Panc1 (cell line): Measurements from ENCODE around the gene SPATA13. TPM values are rescaled to one million over a fixed set of nuclear protein-coding genes. Genes with fewer than 3 reads are reported as not detected.

ENCODE experiments used
- ATAC-seq: fragments of 200-7000 bp; cut with Tn5 transposase; 2 replicates; pipeline ENCODE4 v1.9.1; 2020; ENCODE audit warnings: mild to moderate bottlenecking, moderate library complexity
- BruUV-seq: library from RNA; stranded (reverse); fragments of 400-500 nt; replicated peaks from 2 replicates; lab custom pipeline; 2021; lab: Mats Ljungman, UMichigan
- CTCF ChIA-PET: fragments of 300-600 bp; sonication (Branson Sonifier 250); formaldehyde crosslinking; loops from one replicate; lab custom pipeline; 2022; ENCODE audit warnings: antibody characterized with exemption; lab: Charles Lee
- POLR2A ChIA-PET: fragments of 300-600 bp; sonication (Branson Sonifier 250); formaldehyde crosslinking; loops from one replicate; lab custom pipeline; 2022; ENCODE audit warnings: antibody characterized with exemption; lab: Charles Lee
- DNase-seq: peaks from one replicate; pipeline ENCODE4 v3.0.0-alpha.2; 2010; ENCODE audit warnings: low read depth, low spot score
- H3K27ac ChIP-seq: 2 replicates; pipeline ENCODE4 v1.5.1; 2011; ENCODE audit warnings: mild to moderate bottlenecking, low read length, inconsistent platforms
- H3K27me3 ChIP-seq: fragments of 200-500 bp; sonication (Bioruptor generic); 2 replicates; pipeline ENCODE4 v1.6.0; 2014; ENCODE audit warnings: low read length, inconsistent platforms; ENCODE audit not compliant: control insufficient read depth, insufficient read depth
- H3K36me3 ChIP-seq: fragments of 200-500 bp; sonication (Bioruptor generic); 2 replicates; pipeline ENCODE4 v1.5.1; 2014; ENCODE audit warnings: inconsistent platforms, mild to moderate bottlenecking, low read length, moderate library complexity; ENCODE audit not compliant: control insufficient read depth, insufficient read depth
- H3K4me1 ChIP-seq: 2 replicates; pipeline ENCODE4 v1.5.1; 2011; ENCODE audit warnings: inconsistent platforms, mild to moderate bottlenecking, low read length, moderate library complexity; ENCODE audit not compliant: control insufficient read depth, insufficient read depth
- H3K4me3 ChIP-seq, 2 experiments: 2 replicates each; pipeline ENCODE4 v1.5.1; 2011 to 2012; ENCODE audit warnings: low read depth in 2 of 2, low read length in 2 of 2, mild to moderate bottlenecking in 2 of 2, inconsistent platforms in 1 of 2, moderate library complexity in 1 of 2
- H3K9me3 ChIP-seq: fragments of 200-500 bp; sonication (Bioruptor generic); 2 replicates; pipeline ENCODE4 v1.5.1; 2014; ENCODE audit warnings: low read depth, mild to moderate bottlenecking, inconsistent platforms, low read length, moderate library complexity; ENCODE audit not compliant: control insufficient read depth, insufficient read depth
- POLR2AphosphoS5 ChIP-seq: IDR thresholded peaks from 2 replicates; pipeline ENCODE4 v1.6.1; 2012; ENCODE audit warnings: mild to moderate bottlenecking, low read depth, low read length, moderate library complexity
- SIN3A ChIP-seq: IDR thresholded peaks from 2 replicates; pipeline ENCODE4 v1.6.1; 2012; ENCODE audit warnings: low read depth, mild to moderate bottlenecking, low read length, moderate library complexity, borderline replicate concordance; ENCODE audit not compliant: insufficient read depth
- TCF7L2 ChIP-seq: IDR thresholded peaks from 2 replicates; pipeline ENCODE4 v1.6.1; 2011; ENCODE audit warnings: mild to moderate bottlenecking, low read depth, low read length, inconsistent platforms
- in situ Hi-C: cut with HindIII; loops from 2 replicates; pipeline ENCODE4 v1.10.0; 2016; ENCODE audit warnings: low sequenced_read_pairs, low pct_unique_long_range_greater_than_20kb
- intact Hi-C: fragments of 100-400 bp; cut with micrococcal nuclease; formaldehyde crosslinking; loops from one replicate; pipeline ENCODE4 v1.10.0; 2022; ENCODE audit not compliant: unreplicated experiment
- total RNA-seq: library from RNA; stranded (reverse); gene quantifications from one replicate; pipeline ENCODE4 v1.2.1, GENCODE V29; 2021; ENCODE audit not compliant: unreplicated experiment
- TF ChIP-seq, protein P1 (sequence below), 2 experiments: IDR thresholded peaks; 2 replicates each; pipeline ENCODE4 v1.6.1; 2011 to 2012; ENCODE audit warnings: low read depth in 2 of 2, control low read depth in 1 of 2, low read length in 1 of 2, mild to moderate bottlenecking in 1 of 2, moderate library complexity in 1 of 2; ENCODE audit not compliant: insufficient read depth in 1 of 2
- TF ChIP-seq, protein P2 (sequence below): fragments of 450-650 bp; IDR thresholded peaks from 2 replicates; pipeline ENCODE4 v1.5.1; 2017; ENCODE audit warnings: mild to moderate bottlenecking

The SPATA13 gene
- total RNA-seq, 1 experiment from 2014 or later = 7.9 TPM

DNA sequence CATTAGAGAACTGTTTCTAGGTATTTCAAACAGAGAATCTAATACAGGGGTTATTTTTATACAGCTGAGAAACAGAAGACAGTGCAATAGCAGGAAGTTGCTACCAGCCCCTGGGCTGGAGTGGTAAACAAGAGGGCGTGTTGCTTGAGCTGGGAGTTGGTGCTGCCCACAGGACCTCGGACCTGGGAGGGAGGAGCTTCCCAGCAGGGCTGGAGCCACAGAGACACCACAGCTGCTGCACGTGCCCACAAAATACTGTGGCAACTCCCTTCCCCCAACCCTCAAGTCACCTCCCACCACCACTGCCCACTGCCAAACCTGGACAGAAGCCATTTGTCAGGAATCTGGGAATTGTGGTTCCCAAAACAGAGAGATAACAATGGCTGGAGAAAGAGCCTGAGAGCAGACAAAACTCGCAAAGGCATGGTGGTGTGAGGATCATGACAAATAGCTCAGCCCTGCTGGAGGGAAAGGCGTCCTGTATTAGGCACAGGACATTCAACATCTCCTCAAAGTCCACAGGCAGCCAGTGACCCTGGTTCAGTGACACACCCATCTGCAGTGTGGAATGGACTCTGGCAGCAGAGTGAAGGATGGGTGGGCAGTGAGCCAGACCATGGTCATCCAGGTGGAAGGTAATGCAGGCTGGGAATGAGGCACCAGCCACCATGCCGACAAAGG lies 57.2 kb downstream of the SPATA13 start:
- no peaks in the 10 kb centered on the region for H3K9me3 ChIP-seq
- ChIA-PET POLR2A (no interaction called here), CTCF (interaction anchor here (0.5 kb wide), 1 partner anchor 349 kb away, joined by 3 read pairs; no protein-coding TSS in a partner anchor)
- H3K36me3 ChIP-seq = no peaks in the 10 kb centered on the region
- intact Hi-C loops = no loop called here
- ATAC-seq = 0 out of 2 replicates have a peak, but pooled peaks have one; percentile 40
- DNase-seq = no peak
- no peak for TF ChIP-seq TCF7L2
- TF ChIP-seq, protein P1, sequence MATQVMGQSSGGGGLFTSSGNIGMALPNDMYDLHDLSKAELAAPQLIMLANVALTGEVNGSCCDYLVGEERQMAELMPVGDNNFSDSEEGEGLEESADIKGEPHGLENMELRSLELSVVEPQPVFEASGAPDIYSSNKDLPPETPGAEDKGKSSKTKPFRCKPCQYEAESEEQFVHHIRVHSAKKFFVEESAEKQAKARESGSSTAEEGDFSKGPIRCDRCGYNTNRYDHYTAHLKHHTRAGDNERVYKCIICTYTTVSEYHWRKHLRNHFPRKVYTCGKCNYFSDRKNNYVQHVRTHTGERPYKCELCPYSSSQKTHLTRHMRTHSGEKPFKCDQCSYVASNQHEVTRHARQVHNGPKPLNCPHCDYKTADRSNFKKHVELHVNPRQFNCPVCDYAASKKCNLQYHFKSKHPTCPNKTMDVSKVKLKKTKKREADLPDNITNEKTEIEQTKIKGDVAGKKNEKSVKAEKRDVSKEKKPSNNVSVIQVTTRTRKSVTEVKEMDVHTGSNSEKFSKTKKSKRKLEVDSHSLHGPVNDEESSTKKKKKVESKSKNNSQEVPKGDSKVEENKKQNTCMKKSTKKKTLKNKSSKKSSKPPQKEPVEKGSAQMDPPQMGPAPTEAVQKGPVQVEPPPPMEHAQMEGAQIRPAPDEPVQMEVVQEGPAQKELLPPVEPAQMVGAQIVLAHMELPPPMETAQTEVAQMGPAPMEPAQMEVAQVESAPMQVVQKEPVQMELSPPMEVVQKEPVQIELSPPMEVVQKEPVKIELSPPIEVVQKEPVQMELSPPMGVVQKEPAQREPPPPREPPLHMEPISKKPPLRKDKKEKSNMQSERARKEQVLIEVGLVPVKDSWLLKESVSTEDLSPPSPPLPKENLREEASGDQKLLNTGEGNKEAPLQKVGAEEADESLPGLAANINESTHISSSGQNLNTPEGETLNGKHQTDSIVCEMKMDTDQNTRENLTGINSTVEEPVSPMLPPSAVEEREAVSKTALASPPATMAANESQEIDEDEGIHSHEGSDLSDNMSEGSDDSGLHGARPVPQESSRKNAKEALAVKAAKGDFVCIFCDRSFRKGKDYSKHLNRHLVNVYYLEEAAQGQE (IDR thresholded peaks at IDR 0.05; ENCODE audit: insufficient read depth in 1 of 2, low read depth in 2 of 2, low read length in 1 of 2) = no peak
- TF ChIP-seq, protein P2, sequence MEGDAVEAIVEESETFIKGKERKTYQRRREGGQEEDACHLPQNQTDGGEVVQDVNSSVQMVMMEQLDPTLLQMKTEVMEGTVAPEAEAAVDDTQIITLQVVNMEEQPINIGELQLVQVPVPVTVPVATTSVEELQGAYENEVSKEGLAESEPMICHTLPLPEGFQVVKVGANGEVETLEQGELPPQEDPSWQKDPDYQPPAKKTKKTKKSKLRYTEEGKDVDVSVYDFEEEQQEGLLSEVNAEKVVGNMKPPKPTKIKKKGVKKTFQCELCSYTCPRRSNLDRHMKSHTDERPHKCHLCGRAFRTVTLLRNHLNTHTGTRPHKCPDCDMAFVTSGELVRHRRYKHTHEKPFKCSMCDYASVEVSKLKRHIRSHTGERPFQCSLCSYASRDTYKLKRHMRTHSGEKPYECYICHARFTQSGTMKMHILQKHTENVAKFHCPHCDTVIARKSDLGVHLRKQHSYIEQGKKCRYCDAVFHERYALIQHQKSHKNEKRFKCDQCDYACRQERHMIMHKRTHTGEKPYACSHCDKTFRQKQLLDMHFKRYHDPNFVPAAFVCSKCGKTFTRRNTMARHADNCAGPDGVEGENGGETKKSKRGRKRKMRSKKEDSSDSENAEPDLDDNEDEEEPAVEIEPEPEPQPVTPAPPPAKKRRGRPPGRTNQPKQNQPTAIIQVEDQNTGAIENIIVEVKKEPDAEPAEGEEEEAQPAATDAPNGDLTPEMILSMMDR = no peak
- TF ChIP-seq SIN3A = no peak
- TF ChIP-seq POLR2AphosphoS5 = no peak
- BruUV-seq = no TSS peak
- peaks cover 3% of the 10 kb centered on the region; the same call in 1 of the 2 replicates for H3K4me1 ChIP-seq
- in situ Hi-C loops = no loop called here
- no peak overlapping the region for H3K27ac ChIP-seq
- H3K4me3 ChIP-seq = no peak overlapping the region
- no peaks in the 10 kb centered on the region for H3K27me3 ChIP-seq

DNA sequence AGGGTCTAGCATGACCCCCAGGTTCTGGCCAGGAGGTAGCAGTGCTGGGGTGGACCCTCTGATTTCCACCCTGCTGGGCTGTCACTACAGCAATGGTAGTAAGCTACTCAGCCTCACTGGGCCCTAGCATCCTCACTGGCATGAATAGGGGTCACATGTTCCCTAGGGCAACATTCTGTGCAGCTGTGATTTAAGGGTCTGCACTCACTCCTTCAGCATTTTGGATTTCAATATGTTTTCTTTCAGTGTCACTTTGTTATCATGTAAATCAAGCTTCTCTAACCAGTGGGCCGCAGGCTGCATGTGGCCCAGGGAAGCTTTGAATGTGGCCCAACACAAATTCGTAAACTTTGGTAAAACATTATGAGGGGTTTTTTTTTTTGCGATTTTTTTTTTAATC lies 57.8 kb downstream of the SPATA13 start:
- Histone ChIP-seq H3K9me3 (no peaks in the 10 kb centered on the region), H3K27ac (no peak overlapping the region), H3K4me3 (no peak overlapping the region), H3K4me1 (peaks cover 3% of the 10 kb centered on the region; the same call in 1 of the 2 replicates), H3K36me3 (no peaks in the 10 kb centered on the region), H3K27me3 (no peaks in the 10 kb centered on the region)
- in situ Hi-C loops = no loop called here
- ATAC-seq (no peak), DNase-seq (no peak)
- intact Hi-C loops = no loop called here
- TF ChIP-seq TCF7L2 (no peak), SIN3A (no peak), POLR2AphosphoS5 (no peak)
- TF ChIP-seq, protein P2 = no peak
- TF ChIP-seq, protein P1 (IDR thresholded peaks at IDR 0.05; ENCODE audit: insufficient read depth in 1 of 2, low read depth in 2 of 2, low read length in 1 of 2) = no peak
- ChIA-PET POLR2A (no interaction called here), CTCF (interaction anchor here (0.5 to 0.7 kb wide), 2 partner anchors 144 to 349 kb away, joined by 3 read pairs; no protein-coding TSS in a partner anchor)
- BruUV-seq = no TSS peak
